Measurements from ENCODE around the gene COL18A1.

Gene COL18A1

GRCh38 chr21:45534636-45535331, 129.8 kb downstream of the COL18A1 start:
- peak; percentile 83 for DNase-seq (ENCODE audit: low spot score)

- peak; percentile 82 for DNase-seq (ENCODE audit: low spot score)
Measured at GRCh38 chr21:45535341-45536081, 130.5 kb downstream of the COL18A1 start.

GRCh38 chr21:45536301-45537081, 131.5 kb downstream of the COL18A1 start:
- no peak for DNase-seq (ENCODE audit: low spot score)

- no peak for DNase-seq (ENCODE audit: low spot score)
Measured at GRCh38 chr21:45537111-45537745, 132.3 kb downstream of the COL18A1 start.

- no peak for DNase-seq (ENCODE audit: low spot score)
Measured at GRCh38 chr21:45537746-45538291, 132.9 kb downstream of the COL18A1 start.

- no peak for DNase-seq (ENCODE audit: low spot score)
Measured at GRCh38 chr21:45538381-45539045, 133.5 kb downstream of the COL18A1 start.

GRCh38 chr21:45539046-45539795, 134.3 kb downstream of the COL18A1 start:
- DNase-seq (ENCODE audit: low spot score) = no peak

- no peak for DNase-seq (ENCODE audit: low spot score)
Measured at GRCh38 chr21:45539796-45540600, 135.0 kb downstream of the COL18A1 start.

GRCh38 chr21:45540601-45540970, 135.6 kb downstream of the COL18A1 start:
- DNase-seq (ENCODE audit: low spot score) = no peak

- DNase-seq (ENCODE audit: low spot score) = peak; percentile 74
Measured at GRCh38 chr21:45541221-45542039, 136.5 kb downstream of the COL18A1 start.

- peak; percentile 72 for DNase-seq (ENCODE audit: low spot score)
Measured at GRCh38 chr21:45542242-45542666, 137.3 kb downstream of the COL18A1 start, which contains the start of gene SLC19A1. Gene SLC19A1, minus strand, starts transcription at chr21:45542440. Its CDS starts 4,481 bp downstream, at chr21:45537959.

- peak; percentile 12 for DNase-seq (ENCODE audit: low spot score)
Measured at GRCh38 chr21:45542667-45543370, 137.9 kb downstream of the COL18A1 start.

GRCh38 chr21:45543371-45543709, 138.4 kb downstream of the COL18A1 start:
- DNase-seq (ENCODE audit: low spot score) = peak; percentile 27

- no peak for DNase-seq (ENCODE audit: low spot score)
Measured at GRCh38 chr21:45543710-45544448, 138.9 kb downstream of the COL18A1 start.

GRCh38 chr21:45544449-45545235, 139.7 kb downstream of the COL18A1 start:
- DNase-seq (ENCODE audit: low spot score) = no peak

GRCh38 chr21:45545236-45545570, 140.2 kb downstream of the COL18A1 start:
- no peak for DNase-seq (ENCODE audit: low spot score)

Measured in Ammon's horn (tissue), 1 donor.